Activated CD4-positive, alpha-beta T cell treated with anti-CD3 and anti-CD28 coated beads, Interleukin-2, amount 50 U/mL, for 4 hours (primary cell): Measurements from ENCODE around the gene GPBAR1.
"Not testable (repeated sequence)": the region's sequence is repeated elsewhere in the genome, so short reads cannot be mapped to it uniquely, and the experiment has no call there.

Experiments
- DNase-seq, 2 experiments: peaks; one replicate each; pipeline ENCODE4 v3.0.0-alpha.2; 2020

GPBAR1 gene

DNA sequence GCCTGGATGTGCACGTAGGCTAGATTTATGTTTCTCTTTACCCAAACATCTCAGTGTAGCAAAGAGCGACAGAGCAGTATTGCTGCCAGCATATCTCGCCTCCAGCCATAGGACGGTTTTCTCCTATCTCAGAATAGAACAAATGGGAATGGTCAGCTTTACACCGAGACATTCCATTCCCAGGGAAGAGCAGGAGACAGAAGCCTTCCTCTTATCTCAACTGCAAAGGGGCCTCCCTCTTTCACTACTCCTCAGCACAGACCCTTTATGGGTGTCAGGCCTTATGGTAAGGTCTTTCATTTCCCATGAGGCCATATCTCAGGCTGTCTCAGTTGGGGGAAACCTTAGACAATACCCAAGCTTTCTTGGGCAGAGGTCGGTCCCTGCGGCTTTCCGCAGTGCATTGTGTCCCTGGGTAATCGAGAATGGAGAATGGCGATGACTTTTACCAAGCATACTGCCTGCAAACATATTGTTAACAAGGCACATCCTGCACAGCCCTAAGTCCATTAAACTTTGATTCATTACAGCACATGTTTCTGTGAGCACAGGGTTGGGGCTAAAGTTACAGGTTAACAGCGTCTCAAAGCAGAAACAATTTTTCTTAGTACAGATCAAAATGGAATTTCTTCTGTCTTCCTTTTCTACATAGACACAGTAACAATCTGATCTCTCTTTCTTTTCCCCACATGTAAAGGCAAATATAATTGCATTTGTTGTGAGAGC lies 50.9 kb downstream of the GPBAR1 start:
- not testable (repeated sequence) for DNase-seq

DNA sequence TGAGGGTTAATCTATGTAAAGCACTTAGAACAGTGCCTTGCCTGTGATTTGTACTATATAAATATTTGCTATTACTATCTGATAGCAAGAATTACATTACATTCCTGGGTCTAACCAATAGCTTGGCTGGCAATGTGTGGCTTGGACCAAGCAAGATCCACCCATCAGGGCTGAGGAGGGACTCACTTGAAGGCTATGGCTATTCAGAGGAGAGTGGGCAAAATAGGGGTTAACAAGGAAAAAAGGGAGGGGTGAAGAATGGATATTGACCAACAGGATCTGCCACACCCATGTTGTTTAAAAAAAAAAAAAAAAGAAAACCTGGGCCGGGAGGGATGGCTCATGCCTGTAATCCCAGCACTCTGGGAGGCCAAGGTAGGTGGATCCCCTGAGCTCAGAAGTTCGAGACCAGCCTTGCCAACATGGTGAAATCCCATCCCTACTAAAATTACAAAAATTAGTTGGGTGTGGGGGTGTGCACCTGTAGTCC lies 51.5 kb downstream of the GPBAR1 start:
- no peak for DNase-seq

DNA sequence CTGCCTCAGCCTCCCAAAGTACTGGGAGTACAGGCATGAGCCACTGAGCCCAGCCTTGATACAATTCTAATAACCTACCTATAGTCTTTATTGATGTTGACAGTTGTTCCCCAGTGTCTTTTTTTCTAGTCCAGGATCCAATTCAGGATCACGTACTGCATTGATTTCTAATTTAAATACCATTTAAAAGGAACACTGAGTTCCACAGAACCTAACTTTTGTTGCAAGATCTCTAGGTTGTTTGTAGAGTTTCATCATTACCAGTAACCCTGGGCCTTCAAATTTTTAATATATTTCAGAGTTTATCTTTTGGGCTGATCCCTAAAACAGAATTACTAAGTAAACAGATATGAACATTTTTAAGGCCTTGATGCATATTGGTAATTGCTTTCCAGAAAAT lies 52.5 kb downstream of the GPBAR1 start:
- no peak for DNase-seq
